Activated naive CD4-positive, alpha-beta T cell treated with anti-CD3 and anti-CD28 coated beads, Interleukin-2, amount 50 U/mL, for 72 hours (primary cell): ENCODE measurements around the gene CCDC167. TPM values are rescaled to one million over a fixed set of nuclear protein-coding genes. Genes with fewer than 3 reads are reported as not detected.
A peak's percentile ranks its signal among the peaks of the same experiment; 100 is the strongest.
"Not testable (repeated sequence)": the region's sequence is repeated elsewhere in the genome, so short reads cannot be mapped to it uniquely, and the experiment has no call there.

Source experiments
- ATAC-seq, 2 donors: fragments of 150-1000 bp; cut with Tn5 transposase; 2 replicates each; pipeline ENCODE4 v1.10.0; 2021; ENCODE audit warnings: mild to moderate bottlenecking in 2 of 2, moderate library complexity in 2 of 2
- DNase-seq, 2 donors: peaks; one replicate each; pipeline ENCODE4 v3.0.0; 2021 to 2022; ENCODE audit warnings: low spot score in 2 of 2
- H3K27ac Mint-ChIP-seq, 2 donors: one replicate each; pipeline ENCODE4 v1.8.0; 2022; ENCODE audit warnings: mild to moderate bottlenecking in 2 of 2, mixed read lengths in 2 of 2
- H3K36me3 Mint-ChIP-seq, 2 donors: one replicate each; pipeline ENCODE4 v1.8.0; 2022; ENCODE audit warnings: mixed read lengths in 2 of 2
- H3K9me3 Mint-ChIP-seq, 2 donors: one replicate each; pipeline ENCODE4 v1.8.0; 2022; ENCODE audit warnings: mixed read lengths in 2 of 2
- total RNA-seq, 2 donors: library from RNA; stranded (reverse); gene quantifications; one replicate each; pipeline ENCODE4 v1.2.3, GENCODE V29; 2022

The CCDC167 gene
- total RNA-seq, 2 donors from 2014 or later, result 53.3 to 68.6 TPM

- Mint-ChIP-seq H3K36me3 (peaks cover 21 to 40% of the 10 kb centered on the region in 2 donors), H3K9me3 (peaks cover 0 to 11% of the 10 kb centered on the region in 2 donors), H3K27ac (peak overlapping the region; percentile 86 to 87)
- ATAC-seq (no peak), DNase-seq (no peak)
Measured at GRCh38 chr6:37501632-37502491, 2.2 kb upstream of the CCDC167 start.

- H3K27ac Mint-ChIP-seq, result peak overlapping the region in 1 of 2 donors; percentile 99
- peaks cover 21 to 44% of the 10 kb centered on the region in 2 donors for H3K36me3 Mint-ChIP-seq
- ATAC-seq, result not testable (repeated sequence)
Measured at GRCh38 chr6:37500904-37501303, 1.2 kb upstream of the CCDC167 start.

GRCh38 chr6:37500294-37500608 lies 558 bp upstream of the CCDC167 start:
- Mint-ChIP-seq H3K9me3 (peaks cover 0 to 11% of the 10 kb centered on the region in 2 donors), H3K36me3 (peaks cover 21 to 48% of the 10 kb centered on the region in 2 donors), H3K27ac (peak overlapping the region; percentile 93 to 99)
- DNase-seq (no peak), ATAC-seq (no peak)

More at GRCh38 chr6:37500904-37501303, 1.2 kb upstream of the CCDC167 start:
- peaks cover 0 to 11% of the 10 kb centered on the region in 2 donors for H3K9me3 Mint-ChIP-seq
- DNase-seq, result not testable (repeated sequence)

- no peak for ATAC-seq
- no peak for DNase-seq
- peaks cover 0 to 7% of the 10 kb centered on the region in 2 donors for H3K9me3 Mint-ChIP-seq
- peaks cover 25 to 57% of the 10 kb centered on the region in 2 donors for H3K36me3 Mint-ChIP-seq
- H3K27ac Mint-ChIP-seq, result peak overlapping the region in 1 of 2 donors; percentile 50
Measured at GRCh38 chr6:37496951-37497885, 2.5 kb downstream of the CCDC167 start.

GRCh38 chr6:37495244-37495934 lies 4.3 kb downstream of the CCDC167 start:
- DNase-seq (no peak), ATAC-seq (peak; percentile 53 to 75)
- Mint-ChIP-seq H3K27ac (peak overlapping the region; percentile 83 to 96), H3K9me3 (no peaks in the 10 kb centered on the region), H3K36me3 (peaks cover 20 to 44% of the 10 kb centered on the region in 2 donors)

GRCh38 chr6:37493661-37493995 lies 6.1 kb downstream of the CCDC167 start:
- Mint-ChIP-seq H3K27ac (peak overlapping the region; percentile 56 to 85), H3K36me3 (peaks cover 12 to 34% of the 10 kb centered on the region in 2 donors)

GRCh38 chr6:37492991-37493660 lies 6.6 kb downstream of the CCDC167 start:
- H3K27ac Mint-ChIP-seq, result peak overlapping the region; percentile 36 to 66
- ATAC-seq (no peak), DNase-seq (no peak)
- no peaks in the 10 kb centered on the region for H3K9me3 Mint-ChIP-seq
- peaks cover 17 to 39% of the 10 kb centered on the region in 2 donors for H3K36me3 Mint-ChIP-seq

More at GRCh38 chr6:37493661-37493995, 6.1 kb downstream of the CCDC167 start:
- H3K9me3 Mint-ChIP-seq, result no peaks in the 10 kb centered on the region
- ATAC-seq (no peak), DNase-seq (no peak)

GRCh38 chr6:37492236-37492972 lies 7.3 kb downstream of the CCDC167 start:
- no peak for DNase-seq
- peak overlapping the region; percentile 36 to 66 for H3K27ac Mint-ChIP-seq
- peaks cover 21 to 39% of the 10 kb centered on the region in 2 donors for H3K36me3 Mint-ChIP-seq
- H3K9me3 Mint-ChIP-seq, result no peaks in the 10 kb centered on the region
- ATAC-seq, result no peak

GRCh38 chr6:37491830-37492208 lies 7.9 kb downstream of the CCDC167 start:
- Mint-ChIP-seq H3K9me3 (no peaks in the 10 kb centered on the region), H3K36me3 (peaks cover 21 to 33% of the 10 kb centered on the region in 2 donors), H3K27ac (no peak overlapping the region)
- ATAC-seq (no peak), DNase-seq (no peak)

- no peaks in the 10 kb centered on the region for H3K9me3 Mint-ChIP-seq
- ATAC-seq (no peak), DNase-seq (no peak)
- peak overlapping the region in 1 of 2 donors; percentile 81 for H3K27ac Mint-ChIP-seq
- H3K36me3 Mint-ChIP-seq, result peaks cover 21 to 31% of the 10 kb centered on the region in 2 donors
Measured at GRCh38 chr6:37491171-37491829, 8.4 kb downstream of the CCDC167 start.

- Mint-ChIP-seq H3K9me3 (no peaks in the 10 kb centered on the region), H3K27ac (peak overlapping the region; percentile 91 to 95), H3K36me3 (peaks cover 21 to 28% of the 10 kb centered on the region in 2 donors)
- DNase-seq, result no peak
- ATAC-seq, result no peak
Measured at GRCh38 chr6:37490536-37491170, 9.0 kb downstream of the CCDC167 start.

- DNase-seq (no peak), ATAC-seq (no peak)
- peak overlapping the region; percentile 91 to 95 for H3K27ac Mint-ChIP-seq
- H3K36me3 Mint-ChIP-seq, result peaks cover 21 to 26% of the 10 kb centered on the region in 2 donors
- no peaks in the 10 kb centered on the region for H3K9me3 Mint-ChIP-seq
Measured at GRCh38 chr6:37489697-37490336, 9.9 kb downstream of the CCDC167 start.

- ATAC-seq (peak; percentile 79 to 93), DNase-seq (no peak)
- H3K9me3 Mint-ChIP-seq, result no peaks in the 10 kb centered on the region
- H3K36me3 Mint-ChIP-seq, result peaks cover 20 to 21% of the 10 kb centered on the region in 2 donors
- peak overlapping the region; percentile 88 to 95 for H3K27ac Mint-ChIP-seq
Measured at GRCh38 chr6:37488476-37488875, 11.2 kb downstream of the CCDC167 start.
